HG03521 (cell line): ENCODE data around the gene UPK3A.

Experiments used
- ATAC-seq: cut with Tn5 transposase; IDR thresholded peaks from one replicate; pipeline ENCODE4 v1.9.1; 2021; ENCODE audit warnings: mild to moderate bottlenecking, moderate library complexity; ENCODE audit not compliant: unreplicated experiment

The UPK3A gene

DNA sequence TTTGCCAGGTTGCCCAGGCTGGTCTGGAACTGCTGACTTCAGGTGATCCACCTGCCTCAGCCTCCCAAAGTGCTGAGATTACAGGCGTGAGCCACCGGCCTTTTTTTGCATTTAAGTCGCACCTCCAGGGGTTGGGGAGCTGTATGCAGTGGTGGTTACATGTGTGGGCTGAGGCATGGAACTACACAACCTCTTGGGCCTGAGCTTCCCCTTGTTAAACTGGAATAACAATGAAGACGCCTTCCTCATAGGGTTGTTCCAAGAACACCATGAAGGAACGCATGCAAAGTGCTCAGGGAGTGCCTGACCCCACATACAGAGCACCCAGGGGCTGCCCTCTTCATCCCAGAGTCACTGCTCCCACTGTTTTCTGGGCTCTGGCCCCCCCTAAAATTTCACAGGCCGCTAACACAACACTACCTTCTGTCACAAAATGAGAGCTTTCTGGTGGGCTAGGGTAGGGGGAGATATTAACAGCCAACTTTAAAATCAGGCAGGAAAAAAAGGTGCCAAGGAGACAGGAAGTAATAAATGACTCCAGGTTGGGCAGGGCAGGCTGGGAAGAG is 23.7 kb downstream of the UPK3A start:
- no peak for ATAC-seq

DNA sequence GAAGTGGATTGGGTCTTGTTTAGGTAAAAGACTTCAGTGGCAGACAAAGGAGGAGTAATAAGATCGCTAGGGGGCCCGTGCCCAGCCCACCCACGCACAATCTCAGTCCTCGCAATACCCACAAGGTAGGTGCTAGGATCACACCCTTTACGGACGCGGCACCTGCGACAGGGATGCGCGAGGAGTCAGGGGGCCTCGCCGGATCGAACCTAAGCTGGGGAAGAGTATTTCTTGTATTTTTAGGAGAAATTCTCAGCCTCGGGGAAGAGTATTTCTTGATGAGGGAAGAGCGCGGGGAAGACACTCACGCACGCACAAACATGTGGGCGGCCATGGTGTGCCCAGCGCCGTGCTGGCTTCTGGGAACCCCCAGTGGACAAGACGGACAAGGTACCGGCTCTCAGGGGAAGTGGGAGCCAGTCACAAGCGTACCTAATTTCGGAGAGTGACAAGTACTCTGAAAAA is 24.2 kb downstream of the UPK3A start:
- ATAC-seq: no peak

DNA sequence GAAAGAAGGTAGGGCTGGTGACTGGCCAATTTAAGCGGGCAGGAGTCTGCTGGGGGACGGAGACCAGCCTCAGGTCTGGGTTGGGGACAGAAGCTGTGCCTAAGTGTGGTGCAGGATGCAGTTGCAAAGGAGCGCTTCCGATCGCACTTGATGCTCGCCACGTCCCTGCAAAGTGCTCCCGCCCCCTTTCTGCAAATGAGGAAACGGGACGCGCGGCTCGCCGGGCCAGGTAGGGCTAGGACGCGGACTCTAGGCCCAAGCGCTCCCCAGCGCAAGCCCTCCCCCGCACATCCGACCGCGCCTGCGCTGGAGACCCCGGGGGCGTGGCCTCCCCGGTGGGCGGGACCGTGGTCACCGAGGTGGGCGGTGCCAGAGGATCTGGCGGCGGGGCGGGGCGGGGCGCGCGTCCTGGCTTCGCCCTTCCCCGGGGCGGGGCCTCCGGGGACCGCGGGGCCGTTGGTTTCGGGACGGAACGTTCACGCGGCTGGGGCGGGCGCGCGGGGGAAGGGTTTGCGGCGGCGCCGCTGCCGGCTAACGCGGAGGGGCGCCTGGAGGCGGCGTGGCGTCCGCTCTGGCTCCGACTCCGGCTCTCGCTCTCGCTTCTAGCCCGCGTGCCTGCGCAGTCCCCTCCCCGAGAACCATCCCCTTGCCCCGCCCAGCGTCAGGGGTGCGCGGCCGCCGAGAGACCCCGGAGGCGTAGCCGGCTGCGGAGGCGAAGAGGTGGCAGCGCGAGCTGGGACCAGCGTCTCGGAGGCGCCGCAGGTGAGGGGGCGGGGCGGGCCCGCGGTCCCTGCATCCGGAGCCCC is 24.9 kb downstream of the UPK3A start, which contains the start of gene FAM118A:
FAM118A (plus strand) TSS at position 513 of the 806 bp plus-strand sequence. CDS start 12,446 bp downstream, outside the sequence.
- peak; percentile 88 for ATAC-seq

DNA sequence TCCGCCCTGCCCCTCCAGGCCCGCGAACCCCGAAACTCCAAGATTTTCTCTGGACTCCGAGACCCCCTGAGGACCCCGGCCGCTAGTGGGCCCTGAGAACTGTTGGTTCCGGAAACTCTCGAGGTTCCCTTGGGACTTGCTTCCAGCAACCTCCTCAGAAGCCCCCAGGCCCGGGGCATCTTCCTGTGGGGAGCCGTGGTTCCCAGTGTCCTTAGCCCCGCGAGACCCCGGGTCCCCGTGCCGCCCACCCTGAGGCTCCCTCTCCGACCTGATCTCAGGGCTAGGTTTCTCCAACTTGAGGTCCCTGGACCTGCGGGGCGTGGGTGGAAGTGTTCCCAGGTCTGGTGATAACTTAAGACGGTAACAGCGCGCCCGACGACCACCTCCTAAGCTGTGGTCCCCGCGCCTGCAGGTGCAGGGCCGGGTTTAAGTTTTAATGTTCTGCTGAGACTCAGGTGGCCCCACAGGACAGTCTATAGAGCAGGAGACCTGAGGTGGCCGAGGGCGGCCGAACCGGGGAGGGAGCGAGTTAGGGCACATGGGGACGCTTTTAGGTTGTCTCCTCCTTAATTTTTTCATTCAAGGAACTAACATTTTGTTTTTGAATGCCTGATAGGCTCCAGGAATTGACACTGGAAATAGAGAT is 25.7 kb downstream of the UPK3A start:
- ATAC-seq: no peak

DNA sequence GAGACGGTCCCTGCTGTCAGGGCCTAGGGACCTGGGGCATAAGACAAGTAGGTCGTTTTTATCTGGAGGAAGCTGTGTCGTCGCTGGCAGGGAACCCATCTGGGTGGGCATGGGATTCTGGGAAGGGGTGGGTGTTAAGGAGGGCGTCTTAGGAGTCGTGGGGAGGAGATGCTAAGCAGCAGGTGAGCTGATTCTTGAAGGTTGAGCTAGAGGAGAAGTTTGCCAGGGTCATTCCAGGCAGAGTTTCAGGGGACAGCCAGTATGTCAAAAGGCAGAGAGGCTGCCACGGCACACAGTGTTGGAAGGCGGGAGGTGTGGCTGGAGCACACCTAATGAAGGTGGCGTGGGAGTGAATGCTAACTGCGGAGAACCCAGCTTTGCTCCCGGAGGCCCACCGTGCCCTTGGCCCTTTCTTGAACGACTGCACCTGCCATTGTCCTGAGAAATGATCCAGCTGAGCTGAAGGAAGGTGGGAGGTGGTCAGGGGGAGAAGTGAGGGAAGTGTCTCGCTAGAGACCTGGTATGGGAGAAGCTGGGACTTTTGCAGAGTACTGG is 26.3 kb downstream of the UPK3A start:
- no peak for ATAC-seq

DNA sequence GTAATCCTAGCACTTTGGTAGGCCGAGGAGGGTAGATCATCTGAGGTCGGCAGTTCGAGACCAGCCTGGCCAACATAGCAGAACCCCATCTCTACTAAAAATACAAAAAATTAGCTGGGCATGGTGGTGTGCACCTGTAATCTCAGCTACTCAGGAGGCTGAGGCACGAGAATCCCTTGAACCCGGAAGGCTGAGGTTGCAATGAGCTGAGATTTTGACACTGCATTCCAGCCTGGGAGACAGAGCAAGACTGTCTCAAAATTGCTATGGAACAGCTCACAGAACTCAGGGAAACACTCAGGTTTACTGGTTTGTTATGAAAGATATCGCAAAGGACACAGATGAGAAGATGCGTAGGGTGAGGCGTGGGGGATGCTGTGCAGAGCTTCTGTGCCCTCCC is 27.7 kb downstream of the UPK3A start:
- ATAC-seq: no peak

DNA sequence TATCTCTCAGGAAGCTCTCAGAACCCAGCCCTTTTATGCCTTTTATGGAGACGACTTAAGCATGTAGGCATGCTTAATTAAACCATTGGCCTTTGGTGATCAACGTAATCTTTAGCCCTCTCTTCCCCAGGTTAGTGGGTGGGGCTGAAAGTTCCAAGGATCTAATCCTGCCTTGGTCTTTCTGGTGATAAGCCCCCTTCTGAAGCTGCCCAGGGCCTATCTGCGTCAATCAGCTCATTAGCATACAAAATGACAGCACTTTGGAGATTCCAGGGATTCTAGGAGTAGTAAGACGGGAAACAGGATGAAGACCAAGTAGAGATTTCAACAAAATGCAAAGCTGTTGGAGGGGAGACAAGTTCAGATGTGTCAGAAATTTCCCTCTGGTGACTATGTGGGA is 28.1 kb downstream of the UPK3A start:
- ATAC-seq: no peak

DNA sequence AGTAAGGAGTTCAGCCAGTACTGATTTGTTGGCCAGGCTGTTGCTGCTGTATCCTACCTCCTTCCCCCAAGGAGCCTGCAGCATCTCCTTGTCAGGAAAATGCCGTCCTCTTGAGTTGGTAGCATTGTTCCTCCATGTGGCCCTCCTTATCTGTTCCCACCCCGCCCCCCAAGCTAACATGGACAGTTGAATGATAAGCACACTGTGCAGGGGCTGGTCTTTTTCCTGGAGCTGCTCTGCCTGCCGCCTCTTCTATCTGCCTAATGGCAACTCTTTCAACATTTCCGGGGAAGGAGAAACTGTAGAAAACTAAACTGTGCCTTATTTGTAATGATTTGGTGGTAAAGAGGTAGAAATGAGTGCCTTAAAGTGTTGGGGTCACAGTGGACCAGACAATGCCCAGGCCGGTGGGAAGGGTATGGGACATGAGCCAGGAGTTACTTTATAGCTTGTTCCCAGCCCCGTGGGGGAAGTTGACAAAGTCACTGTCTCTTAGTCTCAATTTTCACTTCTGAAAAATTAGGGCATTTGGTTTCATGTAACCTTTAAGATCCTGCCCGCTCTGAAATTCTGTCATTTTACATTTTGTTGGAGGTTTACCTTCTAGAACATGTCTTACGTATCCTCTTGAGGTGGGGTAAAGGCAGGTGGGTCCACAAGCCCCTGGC is 29.4 kb downstream of the UPK3A start:
- no peak for ATAC-seq

DNA sequence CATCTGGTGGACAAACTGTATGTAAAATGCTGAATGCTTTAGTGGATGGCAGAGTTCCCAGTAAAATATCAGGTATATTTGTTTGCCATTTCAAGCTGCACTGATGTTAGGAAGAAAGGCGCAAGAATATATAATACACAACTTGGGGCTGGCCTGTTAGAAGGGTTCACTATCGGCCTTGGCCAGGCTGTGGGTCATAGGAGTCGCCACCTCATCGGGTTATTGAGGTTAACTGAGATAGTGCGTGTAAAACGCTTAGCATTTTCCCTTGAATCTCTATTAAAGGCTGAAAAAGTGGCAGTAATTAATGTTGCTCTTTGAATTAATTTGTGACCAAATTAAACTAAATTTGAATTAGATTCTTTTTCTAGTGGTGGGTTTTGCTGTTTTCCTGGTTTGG is 30.0 kb downstream of the UPK3A start:
- ATAC-seq: no peak

DNA sequence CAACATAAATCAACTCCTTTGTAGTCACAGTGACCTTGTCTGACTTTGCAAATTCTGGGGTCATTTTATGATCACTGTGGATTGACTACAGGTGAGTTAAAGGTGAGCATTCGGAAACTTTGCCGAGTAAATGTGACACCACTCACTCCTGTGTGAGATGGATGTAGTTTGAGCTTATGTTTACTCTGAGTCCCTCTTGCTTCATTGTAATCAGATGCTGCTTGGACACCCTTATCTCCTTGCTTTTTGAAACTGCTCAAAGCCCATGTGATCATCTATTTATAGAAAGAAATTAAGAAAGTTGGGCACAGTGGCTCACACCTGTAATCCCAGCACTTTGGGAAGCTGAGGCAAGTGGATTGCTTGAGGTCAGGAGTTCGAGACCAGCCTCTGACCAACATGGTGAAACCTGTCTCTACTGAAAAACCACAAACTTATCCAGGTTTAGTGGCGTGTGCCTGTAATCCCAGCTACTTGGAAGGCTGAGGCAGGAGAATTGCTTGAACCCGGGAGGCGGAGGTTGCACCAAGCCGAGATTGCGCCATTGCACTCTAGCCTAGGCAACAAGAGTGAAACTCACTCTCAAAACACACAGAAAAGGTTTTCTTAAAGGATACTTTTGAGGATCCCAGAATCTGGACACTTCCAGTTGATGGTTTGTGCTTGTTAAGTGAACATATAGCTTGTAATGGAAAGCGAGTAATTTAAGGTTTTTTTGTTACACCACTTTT is 32.2 kb downstream of the UPK3A start:
- no peak for ATAC-seq

DNA sequence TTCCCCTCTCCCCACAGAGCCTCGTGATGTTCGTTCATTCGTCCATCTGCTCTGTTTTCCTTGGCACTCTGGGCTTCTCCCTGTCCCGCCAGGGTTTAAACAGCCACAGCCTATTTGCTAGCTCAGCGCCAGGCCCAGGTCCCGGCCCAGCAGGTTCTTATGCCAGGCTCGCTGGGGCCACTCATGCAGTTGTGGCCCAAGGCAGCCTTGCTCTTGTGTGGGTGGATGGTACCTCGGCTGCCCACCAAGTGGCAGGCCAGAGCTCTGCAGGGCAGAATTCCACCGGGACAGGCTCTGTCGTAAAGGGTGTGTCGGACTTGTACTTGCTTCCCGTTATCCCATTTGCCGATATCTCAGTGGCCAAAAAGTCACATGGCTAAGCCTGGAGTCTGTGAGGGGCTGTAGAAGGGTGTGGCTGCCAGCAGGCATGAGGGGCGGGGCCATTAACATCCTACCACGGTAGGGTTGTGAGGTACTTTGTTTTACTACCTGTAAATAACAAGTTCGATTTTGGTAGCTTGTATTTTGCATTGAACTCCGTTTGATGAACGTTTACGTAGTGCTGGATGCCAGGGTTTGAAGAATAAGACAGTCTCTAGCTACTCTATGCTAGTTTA is 32.9 kb downstream of the UPK3A start:
- no peak for ATAC-seq

DNA sequence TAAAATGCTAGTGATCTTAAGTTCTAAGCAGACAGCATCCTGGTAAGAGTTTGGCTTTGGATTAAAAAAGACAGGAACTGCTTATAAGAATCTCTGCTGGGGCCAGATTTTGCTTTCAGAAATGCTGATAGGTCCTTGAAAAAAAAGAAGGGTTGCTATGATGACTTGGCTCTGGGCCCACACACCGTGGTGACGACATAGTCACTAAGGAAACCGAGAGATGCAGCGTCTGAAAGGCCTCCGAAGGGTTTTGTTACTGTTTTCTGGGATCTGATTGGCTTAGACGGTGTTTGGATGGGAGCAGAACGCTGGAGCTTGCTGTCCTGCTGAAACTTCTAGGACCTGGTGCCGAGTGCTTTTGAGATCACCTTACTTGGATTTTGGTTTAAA is 33.4 kb downstream of the UPK3A start:
- ATAC-seq: peak; percentile 48

DNA sequence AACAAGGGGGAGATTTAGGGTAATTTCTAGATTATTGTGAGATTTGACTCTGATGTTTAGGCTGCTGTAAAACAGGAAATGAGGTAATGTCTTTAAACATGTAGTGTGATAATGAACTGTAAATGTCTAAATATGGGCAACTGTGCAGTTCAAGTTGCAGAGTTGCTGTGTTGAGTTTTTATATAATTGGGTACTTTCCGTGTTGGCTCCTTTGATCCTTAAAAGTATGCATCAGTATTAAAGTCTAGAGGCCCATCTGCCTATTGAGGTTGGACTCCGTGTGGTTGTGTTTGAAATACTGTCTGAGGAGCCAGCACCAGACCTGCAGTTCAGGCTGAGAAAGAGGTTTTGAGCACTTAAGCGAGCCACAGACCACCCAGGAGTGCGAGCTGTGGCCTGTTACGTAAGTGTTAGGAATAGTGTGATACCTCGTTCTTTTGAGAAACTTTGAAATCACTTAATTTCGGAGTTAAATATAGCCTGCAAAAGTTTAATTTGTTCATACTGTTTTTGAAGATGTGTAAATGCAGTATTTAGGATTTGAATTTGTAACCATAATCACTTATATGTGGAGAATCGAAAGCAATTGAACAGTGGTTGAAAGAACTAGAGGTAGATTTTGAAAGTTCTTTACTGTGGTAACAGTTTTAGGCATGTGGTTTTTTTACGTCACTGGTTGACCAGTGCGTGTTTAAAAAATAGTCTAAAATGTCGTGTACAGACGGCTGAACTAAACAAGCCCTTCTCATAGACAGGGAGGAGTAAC is 34.0 kb downstream of the UPK3A start:
- ATAC-seq: peak; percentile 38

DNA sequence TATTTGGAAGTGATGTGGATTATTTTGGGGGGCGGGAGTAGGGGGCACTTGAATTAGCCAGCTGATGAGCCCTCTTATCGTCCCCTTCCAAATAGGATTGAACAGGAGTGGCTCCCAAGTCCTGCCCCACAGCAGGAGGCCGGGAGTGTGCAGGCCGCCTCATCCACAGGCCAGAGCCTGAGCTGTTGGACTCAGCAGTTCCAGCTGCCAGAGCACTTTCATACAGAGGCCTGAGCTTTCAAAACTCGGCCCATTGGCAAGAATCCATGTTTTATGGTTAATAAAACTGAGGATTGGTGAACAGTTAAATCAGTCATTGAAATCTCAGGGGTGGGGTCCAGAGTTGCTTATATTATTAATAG is 34.6 kb downstream of the UPK3A start:
- ATAC-seq: no peak

DNA sequence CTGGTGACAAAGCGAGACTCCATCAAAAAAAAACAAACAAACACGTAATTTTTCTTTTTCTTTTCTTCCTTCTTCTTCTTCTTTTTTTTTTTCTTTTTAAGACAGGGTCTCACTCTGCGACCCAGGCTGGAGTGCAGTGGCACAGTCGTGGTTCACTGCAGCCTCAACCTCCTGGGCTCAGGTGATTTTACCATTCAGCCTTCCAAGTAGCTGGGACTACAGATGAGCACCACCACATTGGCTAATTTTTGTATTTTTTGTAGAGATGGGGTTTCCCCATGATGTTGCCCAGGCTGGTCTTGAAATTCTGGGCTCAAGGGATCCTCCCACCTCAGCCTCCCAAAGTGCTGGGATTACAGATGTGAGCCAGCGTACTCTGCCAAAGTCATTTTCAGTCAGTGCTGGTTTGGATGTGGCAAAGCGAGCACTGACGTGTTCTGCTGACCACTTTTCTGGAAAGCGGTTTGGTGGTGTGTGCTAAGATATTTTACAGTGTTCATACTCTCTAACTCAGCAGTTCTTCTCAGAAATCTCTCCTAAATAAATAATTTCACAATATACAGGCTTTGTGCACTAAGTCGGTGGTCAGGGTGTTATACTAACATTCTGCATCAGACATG is 35.7 kb downstream of the UPK3A start:
- ATAC-seq: no peak

DNA sequence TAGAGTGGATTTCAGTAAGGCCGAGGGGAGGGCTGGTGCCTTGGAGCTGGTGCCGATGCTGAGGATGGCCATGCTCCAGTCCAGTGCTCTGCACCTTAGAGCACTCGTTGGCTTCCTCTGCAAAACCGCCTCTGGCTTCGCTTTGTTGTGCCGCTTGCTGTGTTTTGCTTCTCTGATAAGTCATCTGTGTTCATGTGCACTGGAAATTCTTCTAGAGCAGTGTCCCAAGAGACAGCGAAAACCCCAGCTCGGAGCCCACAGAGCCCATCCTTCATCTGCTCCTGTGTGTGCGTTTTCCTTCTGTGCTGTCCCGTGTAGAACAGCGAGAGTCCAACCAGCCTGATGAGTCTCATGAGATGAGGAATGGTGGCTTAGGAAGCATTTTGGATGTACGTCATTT is 37.1 kb downstream of the UPK3A start:
- ATAC-seq: no peak

DNA sequence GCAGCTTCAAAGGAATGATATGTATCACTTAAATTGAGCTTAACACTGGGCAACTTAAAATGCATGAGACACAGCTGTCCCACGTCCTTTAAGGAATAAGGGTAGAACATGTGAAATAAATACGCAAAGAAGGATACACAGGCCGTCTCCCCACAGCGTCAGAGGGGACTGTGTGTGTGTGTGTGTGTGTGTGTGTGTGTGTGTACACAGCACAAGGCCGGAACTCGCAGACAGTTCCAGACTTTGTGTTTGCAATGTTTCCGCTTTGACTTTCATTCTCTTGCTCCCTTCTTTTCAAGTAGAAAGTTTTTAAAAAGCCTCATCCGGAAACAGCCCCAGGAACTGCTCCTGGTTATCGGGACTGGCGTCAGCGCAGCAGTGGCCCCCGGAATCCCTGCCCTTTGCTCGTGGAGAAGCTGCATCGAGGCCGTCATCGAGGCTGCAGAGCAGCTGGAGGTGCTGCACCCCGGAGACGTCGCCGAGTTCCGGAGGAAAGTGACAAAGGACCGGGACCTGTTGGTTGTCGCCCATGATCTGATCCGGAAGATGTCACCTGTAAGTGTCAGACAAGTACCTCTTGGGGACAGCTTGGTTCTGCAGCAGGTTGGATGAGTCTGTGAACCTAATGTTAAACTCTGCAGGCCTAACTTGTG is 38.2 kb downstream of the UPK3A start:
- no peak for ATAC-seq

DNA sequence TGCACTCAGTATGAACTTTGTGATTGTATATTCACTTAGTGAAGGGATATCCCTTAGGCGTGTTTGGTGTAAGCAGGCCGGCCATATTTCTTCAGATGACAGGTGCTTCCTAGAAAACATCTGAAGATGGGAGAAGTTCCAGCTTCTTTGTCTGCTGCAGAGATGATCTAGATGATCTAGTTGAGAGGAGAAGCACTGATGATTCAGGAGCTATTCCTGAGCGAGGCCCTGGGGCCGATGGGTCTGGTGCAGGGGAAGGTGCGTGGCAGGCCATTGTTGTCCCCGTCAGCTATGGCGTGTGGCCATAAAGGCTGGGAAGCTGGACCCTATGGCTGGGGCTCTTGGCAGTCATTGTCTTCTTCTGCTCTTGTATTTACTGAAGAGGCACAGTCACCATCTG is 38.9 kb downstream of the UPK3A start:
- no peak for ATAC-seq
